ENCODE results near the gene UMAD1. TPM values are rescaled to one million over a fixed set of nuclear protein-coding genes. Genes with fewer than 3 reads are reported as not detected.
A peak's percentile ranks its signal among the peaks of the same experiment; 100 is the strongest.

UMAD1 gene
- total RNA-seq, 1 donor: 13.8 TPM

DNA sequence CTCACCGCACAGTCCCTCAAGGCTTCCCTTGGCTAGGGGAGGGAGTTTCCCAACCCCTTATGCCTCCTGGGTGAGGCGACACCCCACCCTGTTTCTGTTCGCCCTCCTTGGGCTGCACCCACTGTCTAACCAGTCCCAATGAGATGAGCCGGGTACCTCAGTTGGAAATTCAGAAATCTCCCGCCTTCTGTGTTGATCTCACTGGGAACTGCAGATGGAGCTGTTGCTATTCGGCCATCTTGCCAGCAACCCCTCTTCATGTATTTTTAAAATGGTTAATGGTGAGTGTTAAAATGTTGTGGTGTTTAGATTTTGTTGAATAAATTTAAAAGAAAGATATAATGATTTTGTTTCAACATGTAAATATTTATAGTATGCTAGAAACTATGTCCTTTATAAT is 22.0 kb downstream of the UMAD1 start:
- peak; percentile 37 for DNase-seq (ENCODE audit: low read depth)
- TF ChIP-seq CTCF (IDR thresholded peaks at IDR 0.05; ENCODE audit: insufficient read depth, low read depth, low read length): peak; percentile 50
- H3K4me3 ChIP-seq (ENCODE audit: low read depth, low read length): no peak overlapping the region

- no peak for TF ChIP-seq CTCF (IDR thresholded peaks at IDR 0.05; ENCODE audit: insufficient read depth, low read depth, low read length)
- H3K4me3 ChIP-seq (ENCODE audit: low read depth, low read length): no peak overlapping the region
- peak; percentile 6 for DNase-seq (ENCODE audit: low read depth)
Measured at GRCh38 chr7:7664291-7664690, 23.7 kb downstream of the UMAD1 start.

DNA sequence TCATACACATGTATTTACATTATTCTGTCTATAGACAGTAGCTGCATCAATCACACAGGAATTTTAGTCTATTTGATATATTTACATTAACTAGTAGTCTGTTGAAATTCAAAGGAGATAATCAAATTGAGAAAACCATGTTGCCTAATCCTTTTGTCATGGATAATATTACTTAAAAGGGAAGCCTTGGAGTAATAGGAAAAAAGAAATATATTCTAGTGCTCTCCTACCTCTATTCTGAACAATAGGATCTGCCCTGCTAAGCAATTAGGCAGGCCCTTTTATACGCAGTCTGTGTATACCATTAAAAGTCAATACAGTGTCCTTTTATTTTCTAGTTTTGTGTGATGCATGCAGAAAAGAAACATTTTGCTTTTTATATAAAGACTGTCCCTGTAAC is 24.5 kb downstream of the UMAD1 start:
- no peak for DNase-seq (ENCODE audit: low read depth)
- no peak overlapping the region for H3K4me3 ChIP-seq (ENCODE audit: low read depth, low read length)
- TF ChIP-seq CTCF (IDR thresholded peaks at IDR 0.05; ENCODE audit: insufficient read depth, low read depth, low read length): no peak

DNA sequence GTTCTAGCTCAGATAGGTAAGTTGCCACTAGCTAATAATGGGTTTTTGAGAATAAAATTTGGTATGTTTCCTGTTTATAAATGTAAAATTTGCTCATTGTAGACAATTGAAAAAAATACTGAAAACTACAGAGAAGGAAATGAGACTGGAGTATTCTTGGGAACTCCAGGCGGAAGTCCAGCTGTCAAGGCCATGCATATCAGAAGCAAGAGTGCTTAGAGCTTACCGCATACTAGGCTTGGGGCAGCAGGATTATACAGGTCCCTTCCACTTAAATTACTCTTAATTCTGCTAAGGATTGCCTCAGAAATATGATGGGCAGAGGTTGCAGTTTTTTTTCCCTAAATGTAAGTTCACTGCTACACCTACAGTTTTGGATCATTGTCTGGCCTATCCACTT is 26.6 kb downstream of the UMAD1 start:
- no peak overlapping the region for H3K4me3 ChIP-seq (ENCODE audit: low read depth, low read length)
- TF ChIP-seq CTCF (IDR thresholded peaks at IDR 0.05; ENCODE audit: insufficient read depth, low read depth, low read length): no peak
- no peak for DNase-seq (ENCODE audit: low read depth)

- no peak for DNase-seq (ENCODE audit: low read depth)
- TF ChIP-seq CTCF (IDR thresholded peaks at IDR 0.05; ENCODE audit: insufficient read depth, low read depth, low read length): no peak
- H3K4me3 ChIP-seq (ENCODE audit: low read depth, low read length): no peak overlapping the region
Measured at GRCh38 chr7:7668706-7669105, 28.2 kb downstream of the UMAD1 start.

DNA sequence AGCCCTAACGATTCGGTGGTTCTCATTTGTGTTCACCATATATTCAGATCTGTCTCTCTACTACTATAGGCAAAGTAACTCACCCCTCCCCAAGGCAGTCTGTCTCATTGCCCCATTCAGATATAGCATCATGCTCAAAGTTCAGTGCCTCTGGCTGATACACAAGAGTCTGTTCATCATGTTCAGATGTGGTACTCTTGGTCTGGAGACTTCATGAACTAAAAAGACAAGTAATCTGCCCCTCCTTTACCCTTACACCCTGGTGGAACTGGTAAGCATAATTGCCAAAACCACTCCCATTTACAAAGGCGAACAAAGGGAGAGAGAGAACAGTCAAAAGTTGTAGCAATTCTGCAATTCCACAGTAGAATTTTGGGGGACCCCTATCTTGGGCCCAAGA is 29.9 kb downstream of the UMAD1 start:
- TF ChIP-seq CTCF (IDR thresholded peaks at IDR 0.05; ENCODE audit: insufficient read depth, low read depth, low read length): no peak
- H3K4me3 ChIP-seq (ENCODE audit: low read depth, low read length): no peak overlapping the region
- DNase-seq (ENCODE audit: low read depth): no peak

DNA sequence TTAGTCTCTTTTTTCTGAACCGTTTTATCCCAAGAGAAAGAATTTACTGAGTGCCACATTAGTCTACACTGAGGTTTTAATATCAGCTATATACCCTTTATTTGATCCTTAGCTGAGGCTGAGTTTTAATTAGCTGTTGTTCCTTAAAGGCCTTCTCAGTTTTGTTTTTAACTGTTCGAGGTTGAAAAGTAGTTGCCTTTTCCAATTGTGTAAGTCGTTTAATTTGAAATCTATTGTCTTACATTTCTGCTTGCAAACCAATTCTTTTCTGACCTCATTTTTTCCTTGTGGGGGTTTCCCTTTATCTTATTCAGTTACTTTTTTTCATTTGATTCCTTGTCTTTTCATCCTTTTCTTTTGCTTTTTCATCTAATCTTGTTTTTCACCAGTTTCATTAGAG is 30.8 kb downstream of the UMAD1 start:
- DNase-seq (ENCODE audit: low read depth): no peak
- no peak overlapping the region for H3K4me3 ChIP-seq (ENCODE audit: low read depth, low read length)
- TF ChIP-seq CTCF (IDR thresholded peaks at IDR 0.05; ENCODE audit: insufficient read depth, low read depth, low read length): no peak
